ENCODE results near the gene FAM229B. TPM values are rescaled to one million over a fixed set of nuclear protein-coding genes. Genes with fewer than 3 reads are reported as not detected.

The FAM229B gene
- total and polyA plus RNA-seq, 2 of the 8 experiments (the other 6 are each of a cell fraction or from before 2014, with no cell fraction given): 10.0 to 10.4 TPM

DNA sequence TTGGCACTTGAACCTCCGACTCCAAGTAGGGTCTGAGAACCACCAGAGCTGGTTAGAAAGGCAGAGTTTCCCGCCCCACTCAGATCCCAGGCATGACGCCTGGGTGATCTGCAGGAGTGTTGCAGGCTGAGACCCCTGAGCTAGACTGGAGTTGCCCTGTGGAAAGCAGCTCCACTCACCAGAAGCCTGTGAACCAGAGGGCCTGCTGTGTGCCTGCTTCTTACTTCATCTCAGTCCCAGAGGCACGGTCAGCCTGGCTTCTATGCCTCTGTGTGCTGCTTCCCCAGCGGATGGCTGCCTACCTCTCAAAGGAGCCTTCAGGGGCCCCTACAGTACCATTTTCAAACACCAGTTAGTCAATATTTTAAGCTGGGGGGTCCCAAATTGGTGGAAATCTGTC is 49.1 kb upstream of the FAM229B start (continued):
- TF ChIP-seq USF2 (IDR thresholded peaks at IDR 0.05; ENCODE audit: low read length): no peak

Measured in H1 (cell line).